Smooth muscle cell of bladder (primary cell): ENCODE measurements around the gene BRCA1. TPM values are rescaled to one million over a fixed set of nuclear protein-coding genes. Genes with fewer than 3 reads are reported as not detected.

Experiments
- total RNA-seq: library from RNA; depleted of rRNA; stranded (reverse); fragments of >200 nt; gene quantifications from 2 replicates; pipeline ENCODE4 v1.2.3, GENCODE V29; 2014

BRCA1 gene
- 5.1 and 7.3 TPM in 2 replicates for total RNA-seq

GRCh38 chr17:43125133-43125966, at the start of gene BRCA1:
Gene BRCA1 (minus strand): TSS chr17:43125364. CDS start chr17:43124096, 1,268 bp downstream.

GRCh38 chr17:43170766-43171585, 45.8 kb upstream of the BRCA1 start, which contains the start of gene NBR1:
Gene NBR1 (plus strand): TSS chr17:43171214. CDS start chr17:43175800, 4,586 bp downstream.

GRCh38 chr17:43024407-43025289, 100.5 kb downstream of the BRCA1 start, which contains the start of gene RND2:
Gene RND2 (plus strand): TSS chr17:43025231. CDS start chr17:43025348, 117 bp downstream.

GRCh38 chr17:43021741-43022512, 103.2 kb downstream of the BRCA1 start, which contains the start of gene VAT1:
Gene VAT1 (minus strand): TSS chr17:43022385. CDS start chr17:43022322, 63 bp downstream.

GRCh38 chr17:43006639-43007551, 118.3 kb downstream of the BRCA1 start, which contains the start of gene IFI35:
Gene IFI35 (plus strand): TSS chr17:43006784. CDS start chr17:43006948, 164 bp downstream.

GRCh38 chr17:42997984-42998938, 126.9 kb downstream of the BRCA1 start, which contains the start of gene RPL27:
Gene RPL27 (plus strand): TSS chr17:42998419. CDS start chr17:42998751, 332 bp downstream.

Other genes with a start within 250 kb of the BRCA1 start
- gene G6PC1, start 224.6 kb downstream of the BRCA1 start, total RNA-seq, result not detected in 2 replicates
- gene AARSD1, start 160.9 kb downstream of the BRCA1 start, total RNA-seq, result 21.2 and 31.6 TPM in 2 replicates
- gene PTGES3L, start 145.3 kb downstream of the BRCA1 start, total RNA-seq, result 0.09 and 0.14 TPM in 2 replicates
- gene RUNDC1, start 144.8 kb downstream of the BRCA1 start, total RNA-seq, result 6.3 and 10.1 TPM in 2 replicates
- gene RPL27, start 126.9 kb downstream of the BRCA1 start, total RNA-seq, result 1,624 and 1,964 TPM in 2 replicates
- 30.1 and 32.9 TPM in 2 replicates for gene IFI35, start 118.6 kb downstream of the BRCA1 start, total RNA-seq
- 230 and 338 TPM in 2 replicates for gene VAT1, start 103.0 kb downstream of the BRCA1 start, total RNA-seq
- 0.92 and 1.00 TPM in 2 replicates for gene RND2, start 100.1 kb downstream of the BRCA1 start, total RNA-seq
- 110 and 112 TPM in 2 replicates for gene NBR1, start 45.9 kb upstream of the BRCA1 start, total RNA-seq
- 1.1 and 1.7 TPM in 2 replicates for gene TMEM106A, start 86.5 kb upstream of the BRCA1 start, total RNA-seq
- not detected in 2 replicates for gene CCDC200, start 103.3 kb upstream of the BRCA1 start, total RNA-seq
- gene RNU2-1, start 108.6 kb upstream of the BRCA1 start, total RNA-seq, result not detected in 2 replicates